Measurements from ENCODE around the gene DYNC2H1. TPM values are rescaled to one million over a fixed set of nuclear protein-coding genes. Genes with fewer than 3 reads are reported as not detected.

The DYNC2H1 gene
- total RNA-seq, 3 donors from 2014 or later: 36.7 to 46.2 (median 40.3) TPM

GRCh38 chr11:103202048-103202651 is 92.9 kb downstream of the DYNC2H1 start:
- Histone ChIP-seq H3K36me3 (peaks cover 11% of the 10 kb centered on the region), H3K27me3 (no peaks in the 10 kb centered on the region), H3K4me3 (no peak overlapping the region), H3K9me3 (no peaks in the 10 kb centered on the region), H3K4me1 (no peaks in the 10 kb centered on the region), H3K27ac (no peak overlapping the region)
- no peak for DNase-seq (ENCODE audit: low spot score in 2 of 2)
- intact Hi-C loops (cut with DNase I; ENCODE audit: low total_unique reads): no loop called here
- TF ChIP-seq POLR2A (IDR thresholded peaks at IDR 0.05) (no peak), CTCF (IDR thresholded peaks at IDR 0.05) (peak in 1 of 3 donors; percentile 26)

GRCh38 chr11:103210543-103210942 is 101.3 kb downstream of the DYNC2H1 start:
- DNase-seq (ENCODE audit: low spot score in 2 of 2): no peak
- Histone ChIP-seq H3K4me3 (no peak overlapping the region), H3K36me3 (no peaks in the 10 kb centered on the region), H3K9me3 (no peaks in the 10 kb centered on the region), H3K27ac (no peak overlapping the region), H3K27me3 (no peaks in the 10 kb centered on the region), H3K4me1 (no peaks in the 10 kb centered on the region)
- TF ChIP-seq POLR2AphosphoS5 (IDR thresholded peaks at IDR 0.05): no peak
- TF ChIP-seq POLR2A (IDR thresholded peaks at IDR 0.05): no peak
- TF ChIP-seq CTCF (IDR thresholded peaks at IDR 0.05): no peak
- intact Hi-C loops (cut with DNase I; ENCODE audit: low total_unique reads): no loop called here

- H3K4me1 ChIP-seq: no peaks in the 10 kb centered on the region
- H3K27me3 ChIP-seq: no peaks in the 10 kb centered on the region
- intact Hi-C loops (cut with DNase I; ENCODE audit: low total_unique reads): no loop called here
- TF ChIP-seq POLR2A (IDR thresholded peaks at IDR 0.05) (no peak), CTCF (IDR thresholded peaks at IDR 0.05) (no peak), POLR2AphosphoS5 (IDR thresholded peaks at IDR 0.05) (no peak)
- H3K4me3 ChIP-seq: no peak overlapping the region
- no peak overlapping the region for H3K27ac ChIP-seq
- H3K36me3 ChIP-seq: no peaks in the 10 kb centered on the region
- no peaks in the 10 kb centered on the region for H3K9me3 ChIP-seq
- no peak for DNase-seq (ENCODE audit: low spot score in 2 of 2)
These were observed 106.6 kb downstream of the DYNC2H1 start for GRCh38 chr11:103215812-103216211.

GRCh38 chr11:103220133-103220532 is 110.9 kb downstream of the DYNC2H1 start:
- Histone ChIP-seq H3K27ac (no peak overlapping the region), H3K36me3 (no peaks in the 10 kb centered on the region), H3K27me3 (no peaks in the 10 kb centered on the region), H3K4me3 (no peak overlapping the region), H3K9me3 (no peaks in the 10 kb centered on the region), H3K4me1 (no peaks in the 10 kb centered on the region)
- no peak for DNase-seq (ENCODE audit: low spot score in 2 of 2)
- TF ChIP-seq CTCF (IDR thresholded peaks at IDR 0.05): no peak
- intact Hi-C loops (cut with DNase I; ENCODE audit: low total_unique reads): no loop called here

GRCh38 chr11:103222806-103223205 is 113.6 kb downstream of the DYNC2H1 start:
- intact Hi-C loops (cut with DNase I; ENCODE audit: low total_unique reads): no loop called here

More at GRCh38 chr11:103222806-103223205, 113.6 kb downstream of the DYNC2H1 start:
- H3K4me3 ChIP-seq: no peak overlapping the region
- no peaks in the 10 kb centered on the region for H3K4me1 ChIP-seq
- TF ChIP-seq CTCF (IDR thresholded peaks at IDR 0.05) (no peak), POLR2A (IDR thresholded peaks at IDR 0.05) (no peak), POLR2AphosphoS5 (IDR thresholded peaks at IDR 0.05) (no peak)
- H3K27ac ChIP-seq: no peak overlapping the region
- H3K36me3 ChIP-seq: no peaks in the 10 kb centered on the region
- no peaks in the 10 kb centered on the region for H3K27me3 ChIP-seq
- no peak for DNase-seq (ENCODE audit: low spot score in 2 of 2)
- no peaks in the 10 kb centered on the region for H3K9me3 ChIP-seq
